ENCODE data around the gene PRSS56.

GRCh38 chr2:232523682-232524597 is 3.8 kb downstream of the PRSS56 start:
- TF ChIP-seq POLR2A (IDR thresholded peaks at IDR 0.05), result no peak
- TF ChIP-seq CTCF (IDR thresholded peaks at IDR 0.05), result no peak

Measured in thyroid gland (tissue), 4 donors.